Pancreas (tissue), 10 donors: ENCODE measurements around the gene PANK3. TPM values are rescaled to one million over a fixed set of nuclear protein-coding genes. Genes with fewer than 3 reads are reported as not detected.
A peak's percentile ranks its signal among the peaks of the same experiment; 100 is the strongest.

Experiments
- ATAC-seq, 4 donors: fragments of 200-7000 bp; cut with Tn5 transposase; one replicate each; pipeline versions ENCODE4 v1.8.0 to v1.9.1; 2020; ENCODE audit warnings: mild to moderate bottlenecking in 4 of 4, moderate library complexity in 4 of 4
- DNase-seq, 6 donors: peaks; one replicate each; pipeline ENCODE4 v3.0.0-alpha.2; 2020
- FAIRE-seq: peaks from 2 replicates; lab custom pipeline; 2012; peaks lifted over from hg19 to GRCh38; lab: Jason Lieb, UNC
- H3K27ac ChIP-seq, 4 donors: fragments of 200-600 bp; sonication (generic); 1 replicate in 3 of 4; 2 replicates in 1 of 4; pipeline versions ENCODE4 v1.5.0 to v1.8.0; 2020
- H3K27me3 ChIP-seq, 4 donors: fragments of 200-600 bp; one replicate each; pipeline ENCODE4 v1.8.0; 2021
- H3K36me3 ChIP-seq, 3 donors: fragments of 200-600 bp; sonication (generic) in 1 of 3; one replicate each; pipeline versions ENCODE4 v1.5.0 to v1.8.0; 2020 to 2021
- H3K4me1 ChIP-seq, 3 donors: fragments of 200-600 bp; one replicate each; pipeline ENCODE4 v1.8.0; 2021
- H3K4me3 ChIP-seq, 4 donors: fragments of 200-600 bp; sonication (generic) in 2 of 4; one replicate each; pipeline versions ENCODE4 v1.5.0 to v1.8.0; 2020 to 2021
- H3K9me3 ChIP-seq, 4 donors: fragments of 200-600 bp; one replicate each; pipeline ENCODE4 v1.8.0; 2021
- CTCF ChIP-seq, 4 donors: fragments of 200-600 bp; sonication (generic) in 3 of 4; IDR thresholded peaks; one replicate each; pipeline versions ENCODE4 v1.5.0 to v1.8.0; 2021; ENCODE audit warnings: antibody characterized with exemption in 4 of 4
- WGBS, 2 donors: extraction: QIAGEN DNeasy Blood & Tissue Kit; methylation state at CpG; one replicate each; pipeline ENCODE4 v1.1.7; 2013; 5-methylcytosine and 5-hydroxymethylcytosine counted together
- intact Hi-C, 3 donors: fragments of 100-400 bp; cut with DNase I; formaldehyde crosslinking; loops; one replicate each; pipeline versions ENCODE4 v1.11.1 to v1.14.2; 2022
- polyA plus RNA-seq, 2 donors: library from polyadenylated mRNA; stranded (reverse); fragments of 200-250 nt; gene quantifications; one replicate each; pipeline ENCODE4 v1.2.3, GENCODE V29; 2013
- total RNA-seq, 6 donors: library from RNA; stranded (reverse); fragmentation: NEBNext Ultra II Directional in 4 of 6; extraction: Animal tissue kit (Norgen Biotek cat#: 25700) in 4 of 6; gene quantifications; one replicate each; pipeline versions ENCODE4 v1.2.1 to v1.2.4, GENCODE V29; 2021 to 2023
- donor health status: healthy with polysubstance abuse.
- donor health status: DM: no; HTN: no; CAD: no; lungs with moderate emphysema.
- donor health status: DM: no; HTN: no; CAD: no.
- donor health status: control.
- donor health status: control.
- donor health status: Bipolar disorder and iron deficiency.
- donor health status: DM: yes; HTN: yes; CAD: no.
- donor health status: DM: no; HTN: no; CAD: no.
- donor health status: DM: no; HTN: no; CAD: no.
- donor health status: DM: yes; HTN: yes; CAD: no.

PANK3 gene
- total and polyA plus RNA-seq, 8 donors, result 2.2 to 25.8 (median 16.5) TPM

DNA sequence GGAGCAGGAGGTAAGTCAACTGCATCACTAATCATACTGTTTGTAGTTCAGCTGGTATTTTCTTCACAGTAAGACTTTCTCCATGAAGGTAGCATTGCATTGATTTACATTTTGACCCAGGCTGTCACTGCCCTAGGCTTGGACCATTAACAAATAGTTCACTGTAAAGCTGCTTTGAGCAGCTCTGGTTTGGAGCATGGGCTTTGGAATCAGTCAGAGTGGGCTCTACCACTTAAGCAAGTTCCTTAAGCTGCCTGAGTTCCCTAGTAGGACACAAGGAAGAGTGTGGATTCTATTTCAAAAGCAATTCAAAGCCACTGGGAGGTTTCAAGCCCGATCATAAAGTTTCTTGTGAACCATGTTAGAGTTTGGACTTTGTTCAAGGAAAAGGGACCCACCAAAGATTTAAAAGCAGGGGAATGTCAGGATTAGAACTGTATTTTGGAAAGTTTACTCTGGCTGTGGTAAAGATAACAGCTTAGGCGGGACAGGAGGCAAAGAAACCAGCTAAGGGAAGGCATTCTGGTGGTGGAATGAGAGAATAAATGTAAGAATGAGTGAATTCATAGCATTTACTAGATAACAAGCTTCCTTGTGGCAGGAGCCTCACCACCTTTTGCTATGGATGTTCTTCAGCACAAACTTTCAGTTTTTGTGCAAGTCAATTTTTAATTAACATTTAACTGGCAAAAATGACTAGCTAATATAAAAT lies 12.3 kb upstream of the PANK3 start:
- WGBS, 2 donors, result 40 to 42% methylated on average over 2 of the region's 2 CpGs
- ATAC-seq, result peak in 3 of 4 donors; percentile 14 to 36 (median 23)

DNA sequence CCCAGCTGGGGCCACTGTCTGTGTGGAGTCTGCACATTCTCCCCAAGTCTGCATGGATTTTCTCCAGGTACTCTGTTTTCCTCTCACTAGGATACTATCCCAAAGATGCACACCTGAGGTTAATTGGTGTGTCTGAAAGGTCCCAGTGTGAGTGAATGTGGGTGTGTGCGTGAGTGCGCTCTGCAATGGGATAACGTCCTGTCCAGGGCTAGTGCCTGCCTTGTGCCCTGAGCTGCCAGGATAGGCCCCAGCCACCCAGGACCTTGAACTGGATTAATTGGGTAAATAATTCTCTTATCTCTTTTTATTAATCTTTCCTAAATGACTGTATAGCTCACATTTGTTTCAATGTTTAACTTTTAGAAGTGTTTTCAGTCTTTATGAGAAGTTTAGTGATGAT lies 11.5 kb upstream of the PANK3 start:
- ATAC-seq, result peak in 3 of 4 donors; percentile 29 to 43 (median 31)

More for the DNA sequence above, 12.3 kb upstream of the PANK3 start:
- Histone ChIP-seq H3K9me3 (no peaks in the 10 kb centered on the region), H3K27ac (no peak overlapping the region), H3K4me1 (peaks cover 0 to 16% (median 3%) of the 10 kb centered on the region in 3 donors), H3K4me3 (no peak overlapping the region), H3K36me3 (no peaks in the 10 kb centered on the region), H3K27me3 (no peaks in the 10 kb centered on the region)
- FAIRE-seq, result no peak
- intact Hi-C loops, result no loop called here
- DNase-seq, result no peak
- no peak for TF ChIP-seq CTCF (IDR thresholded peaks at IDR 0.05)

DNA sequence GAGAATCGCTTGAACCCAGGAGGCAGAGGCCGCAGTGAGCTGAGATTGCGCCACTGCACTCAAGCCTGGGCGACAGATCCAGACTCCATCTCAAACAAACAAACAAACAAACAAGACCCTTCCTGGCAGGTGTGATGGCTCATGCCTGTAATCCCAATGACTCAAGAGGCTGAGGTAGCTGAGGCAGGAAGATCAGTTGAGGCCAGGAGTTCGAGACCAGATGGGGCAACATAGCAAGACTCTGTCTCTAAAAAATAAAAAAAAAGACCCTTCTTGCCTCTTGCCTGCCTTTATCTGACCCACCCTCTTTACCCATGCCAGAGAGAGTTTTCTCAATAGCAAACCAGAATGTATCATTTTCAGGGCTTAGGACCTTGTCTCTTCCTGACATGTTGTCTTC lies 8.8 kb upstream of the PANK3 start:
- peaks cover 0 to 16% (median 3%) of the 10 kb centered on the region in 3 donors for H3K4me1 ChIP-seq
- FAIRE-seq (no peak), ATAC-seq (no peak), DNase-seq (no peak)
- no peak for TF ChIP-seq CTCF (IDR thresholded peaks at IDR 0.05)
- no peak overlapping the region for H3K27ac ChIP-seq
- H3K36me3 ChIP-seq, result no peaks in the 10 kb centered on the region
- H3K9me3 ChIP-seq, result no peaks in the 10 kb centered on the region
- 91 to 92% methylated on average over 5 of the region's 5 CpGs for WGBS, 2 donors
- no peak overlapping the region for H3K4me3 ChIP-seq
- intact Hi-C loops, result no loop called here
- no peaks in the 10 kb centered on the region for H3K27me3 ChIP-seq

More for the DNA sequence above, 11.5 kb upstream of the PANK3 start:
- Histone ChIP-seq H3K4me1 (peaks cover 0 to 16% (median 3%) of the 10 kb centered on the region in 3 donors), H3K27me3 (no peaks in the 10 kb centered on the region), H3K4me3 (no peak overlapping the region), H3K36me3 (no peaks in the 10 kb centered on the region), H3K9me3 (no peaks in the 10 kb centered on the region), H3K27ac (no peak overlapping the region)
- FAIRE-seq, result no peak
- 48 to 54% methylated on average over 3 of the region's 3 CpGs for WGBS, 2 donors
- TF ChIP-seq CTCF (IDR thresholded peaks at IDR 0.05), result no peak
- intact Hi-C loops, result no loop called here
- no peak for DNase-seq

GRCh38 chr5:168585119-168585856 lies 6.1 kb upstream of the PANK3 start:
- WGBS, 2 donors, result 73 to 74% methylated on average over 5 of the region's 5 CpGs
- TF ChIP-seq CTCF (IDR thresholded peaks at IDR 0.05), result no peak

More at GRCh38 chr5:168585119-168585856, 6.1 kb upstream of the PANK3 start:
- no peaks in the 10 kb centered on the region for H3K9me3 ChIP-seq
- peaks cover 0 to under 1% (median 0%) of the 10 kb centered on the region in 3 donors for H3K4me1 ChIP-seq
- H3K4me3 ChIP-seq, result no peak overlapping the region
- DNase-seq, result no peak
- no peak for ATAC-seq
- no peaks in the 10 kb centered on the region for H3K27me3 ChIP-seq
- no peaks in the 10 kb centered on the region for H3K36me3 ChIP-seq
- FAIRE-seq, result no peak
- intact Hi-C loops, result no loop called here
- no peak overlapping the region for H3K27ac ChIP-seq
